HL-60/S4 (cell line): ENCODE results near the gene SFT2D1.
"Not testable (repeated sequence)": the region's sequence is repeated elsewhere in the genome, so short reads cannot be mapped to it uniquely, and the experiment has no call there.

Source experiments
- in situ Hi-C: fragments of 300-500 bp; cut with MboI; formaldehyde crosslinking; loops from 2 replicates; pipeline ENCODE4 v1.14.3; 2022; ENCODE audit warnings: low sequenced_read_pairs

SFT2D1 gene

DNA sequence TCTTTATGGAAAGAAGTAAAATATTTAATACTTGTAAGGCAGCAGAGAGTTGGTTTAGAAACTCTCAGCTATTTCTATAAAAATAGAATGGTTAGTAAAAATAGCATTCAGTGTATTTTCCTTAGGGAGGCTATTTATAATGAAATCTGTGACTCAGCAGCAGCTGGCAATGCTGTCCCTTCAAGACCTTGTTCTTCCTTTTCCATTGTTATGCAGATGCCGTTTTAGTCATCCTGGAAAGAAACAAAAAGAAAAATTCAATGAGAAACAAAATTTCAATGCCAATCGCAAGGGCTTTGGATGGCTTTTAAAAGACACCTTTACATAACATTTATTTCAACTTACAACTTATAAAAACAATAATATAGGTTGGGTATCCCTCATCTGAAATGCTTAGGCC, 22.9 kb upstream of the SFT2D1 start:
- in situ Hi-C loops = no loop called here

DNA sequence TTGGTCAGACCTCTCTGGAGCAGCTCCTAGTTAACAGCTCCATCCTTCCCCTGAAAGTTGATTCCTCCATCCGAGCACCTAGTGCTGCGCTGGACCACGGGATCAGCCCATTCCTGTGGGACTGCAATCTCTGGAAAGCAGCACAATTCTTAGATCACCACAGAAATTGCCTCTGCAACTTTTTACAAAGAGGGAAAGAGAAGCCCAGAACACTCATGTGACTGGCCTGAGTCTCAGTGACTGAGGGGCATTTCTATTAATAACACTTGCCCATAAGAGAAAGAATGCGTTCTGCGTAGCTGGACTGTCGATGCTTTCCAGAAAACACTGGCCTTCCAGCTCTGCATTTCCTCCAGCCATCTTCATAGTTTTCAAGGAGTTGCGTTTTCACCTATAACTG, 22.1 kb upstream of the SFT2D1 start:
- in situ Hi-C loops = no loop called here

DNA sequence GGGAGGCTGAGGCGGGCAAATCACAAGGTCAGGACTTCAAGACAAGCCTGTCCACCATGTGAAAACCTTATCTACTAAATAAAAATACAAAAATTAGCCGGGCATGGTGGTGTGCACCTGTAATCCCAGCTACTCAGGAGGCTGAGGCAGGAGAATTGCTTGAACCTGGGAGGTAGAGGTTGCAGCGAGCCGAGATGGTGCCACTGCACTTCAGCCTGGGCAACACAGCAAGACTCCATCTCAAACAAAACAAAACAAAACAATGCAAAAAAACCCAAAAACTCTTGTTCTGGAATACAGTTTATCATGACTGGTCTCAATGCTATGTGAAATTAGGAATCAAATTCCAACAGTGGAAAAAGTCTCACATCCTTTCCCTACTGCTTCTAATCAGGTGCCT, 20.1 kb upstream of the SFT2D1 start:
- in situ Hi-C loops = not testable (repeated sequence)

DNA sequence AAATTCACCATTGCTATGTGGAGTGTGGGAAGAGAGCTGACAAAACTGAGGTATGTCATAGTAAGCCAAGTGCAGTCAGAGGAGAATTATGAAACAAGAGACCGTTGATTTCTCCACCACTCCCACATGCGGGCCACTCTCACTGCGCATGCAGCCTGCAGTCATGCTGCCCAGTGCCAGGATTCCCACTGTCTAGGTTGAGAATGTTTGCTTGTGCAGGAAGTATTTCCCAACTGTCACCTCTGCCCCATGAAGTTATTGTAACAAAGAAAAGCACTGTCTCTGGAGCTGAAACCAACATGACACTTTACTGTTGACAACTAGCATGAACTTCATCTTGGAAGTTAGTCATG, 18.7 kb upstream of the SFT2D1 start:
- in situ Hi-C loops = no loop called here

DNA sequence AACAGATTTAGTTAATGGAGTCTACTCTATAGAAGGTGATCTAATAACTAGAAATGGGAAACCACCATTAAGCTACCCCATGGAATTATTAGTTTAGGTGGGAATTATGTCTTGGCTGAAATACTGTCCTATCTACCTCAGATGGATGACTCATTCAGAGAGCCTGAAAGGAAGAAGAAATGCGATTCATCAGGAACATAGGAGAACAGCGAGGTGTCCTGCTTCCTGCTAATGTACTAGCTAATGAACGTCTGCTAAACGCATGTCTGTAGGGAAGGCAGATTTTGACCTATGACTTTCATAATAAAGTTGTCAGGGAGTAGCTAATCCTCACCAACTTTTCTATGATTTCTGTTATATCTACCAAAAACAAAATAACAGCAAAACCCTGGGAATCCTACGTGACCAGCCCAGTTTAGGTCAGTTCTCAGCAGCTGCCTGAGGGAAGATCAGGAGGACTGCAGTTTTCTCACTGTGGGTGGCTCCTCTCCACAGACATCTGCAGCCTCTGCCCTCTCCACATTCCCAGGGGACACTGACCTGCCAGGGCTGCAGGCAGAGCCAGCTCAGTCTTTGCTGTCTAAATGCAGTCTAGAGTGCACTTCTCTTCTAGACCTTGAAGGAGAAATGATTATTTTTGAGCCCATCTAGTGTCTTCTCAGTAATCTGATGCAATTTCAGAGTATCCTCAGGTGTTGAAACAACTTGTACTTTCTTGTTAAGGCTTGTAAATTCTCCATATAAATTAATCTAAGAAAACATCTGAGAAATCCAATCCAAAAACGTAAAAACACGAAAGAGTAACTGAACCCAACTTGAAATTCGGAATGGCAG, 18.1 kb upstream of the SFT2D1 start:
- in situ Hi-C loops = no loop called here

DNA sequence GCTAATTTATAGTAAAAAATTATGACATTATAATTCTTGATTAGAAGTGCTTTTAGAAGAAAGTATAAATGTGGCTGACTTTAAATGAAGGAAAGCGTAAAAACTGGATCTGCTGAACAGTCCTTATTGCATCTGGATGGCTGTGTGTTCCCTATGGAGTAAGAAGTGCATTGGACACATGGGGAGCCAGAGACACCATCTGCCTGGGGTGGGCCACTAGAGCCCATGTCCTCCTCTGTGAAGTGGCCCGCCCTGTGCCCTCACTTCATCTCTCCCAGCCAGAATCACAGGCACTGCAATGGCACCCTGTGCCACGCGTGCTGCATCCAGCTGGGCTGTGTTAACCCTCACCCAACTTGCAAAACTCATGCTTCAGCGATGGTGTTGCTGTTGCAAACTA, 13.2 kb upstream of the SFT2D1 start:
- in situ Hi-C loops = no loop called here

DNA sequence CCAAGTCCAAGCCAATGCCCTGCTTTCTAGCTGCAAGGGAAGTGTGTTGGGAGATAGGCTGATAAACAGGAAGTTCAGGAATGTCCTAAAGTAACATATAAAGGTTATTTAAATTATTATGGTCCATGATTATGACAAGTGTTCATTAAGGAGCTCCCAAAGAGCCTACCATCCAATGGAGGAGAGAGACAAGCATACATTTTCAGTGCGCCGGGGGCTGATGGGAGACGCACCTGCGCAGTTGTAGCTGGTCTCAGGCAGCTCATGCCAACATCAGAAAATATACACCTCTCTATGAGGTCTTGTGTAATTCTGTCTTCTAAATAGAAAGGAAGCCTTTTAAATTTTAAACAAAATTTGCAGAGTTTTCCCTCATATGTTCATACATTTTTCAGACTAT, 12.6 kb upstream of the SFT2D1 start:
- in situ Hi-C loops = no loop called here

DNA sequence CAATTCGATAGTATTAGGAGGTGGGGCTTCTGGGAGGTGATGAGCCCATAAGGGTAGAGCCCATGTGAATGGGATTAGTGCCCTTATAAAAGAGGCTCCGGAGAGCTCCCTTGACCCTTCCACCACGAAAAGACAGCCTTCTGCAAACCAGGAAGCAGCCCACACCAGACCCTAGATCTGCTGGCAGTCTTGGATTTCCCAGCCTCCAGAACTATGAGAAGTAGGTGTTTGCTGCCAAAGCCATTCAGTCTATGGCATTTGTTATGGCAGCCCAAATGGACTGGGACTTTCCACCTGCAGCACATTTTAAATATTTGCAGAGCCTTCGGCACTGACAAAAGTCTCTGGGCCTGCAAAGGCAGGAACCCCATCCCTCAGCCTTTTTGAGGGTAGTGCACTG, 11.8 kb upstream of the SFT2D1 start:
- in situ Hi-C loops = no loop called here

DNA sequence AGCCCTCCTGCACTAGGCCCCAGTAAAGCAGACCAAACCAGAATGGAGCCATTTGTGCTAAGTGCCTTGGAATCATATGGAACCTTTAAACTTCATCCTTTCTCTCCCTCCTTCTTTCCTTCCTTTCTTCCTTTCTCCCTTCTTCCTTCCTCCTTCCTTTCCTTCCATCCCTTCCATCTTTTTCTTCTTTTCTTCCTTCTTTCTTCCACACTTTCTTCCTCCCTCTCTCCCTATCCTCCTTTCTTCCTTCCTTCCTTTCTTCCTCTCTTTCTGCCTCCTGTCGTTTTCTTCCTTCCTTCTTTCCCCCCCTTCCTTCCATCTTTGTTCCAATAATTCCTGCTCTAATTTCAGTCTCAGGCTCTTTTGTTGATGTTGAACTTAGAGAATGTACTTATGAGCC, 11.2 kb upstream of the SFT2D1 start:
- in situ Hi-C loops = no loop called here

DNA sequence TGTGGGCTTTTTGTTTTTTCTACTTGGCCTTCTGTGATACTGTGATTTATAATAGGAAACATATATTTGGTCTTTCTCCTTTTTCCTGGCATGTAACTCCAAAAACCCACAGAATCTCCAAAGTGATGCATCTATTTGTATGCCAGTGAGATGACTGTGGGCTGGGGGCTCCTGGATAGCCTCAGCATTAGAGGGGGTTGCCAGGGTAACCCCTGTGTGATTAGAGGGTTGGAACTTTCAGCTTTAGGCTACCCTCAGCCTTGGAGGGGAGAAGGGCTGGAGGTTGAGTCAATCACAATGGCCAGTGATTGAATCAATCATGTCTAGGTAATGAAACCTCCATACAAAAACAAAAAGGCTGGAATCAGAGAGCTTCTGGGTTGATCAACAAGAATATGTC, 10.6 kb upstream of the SFT2D1 start:
- in situ Hi-C loops = no loop called here

DNA sequence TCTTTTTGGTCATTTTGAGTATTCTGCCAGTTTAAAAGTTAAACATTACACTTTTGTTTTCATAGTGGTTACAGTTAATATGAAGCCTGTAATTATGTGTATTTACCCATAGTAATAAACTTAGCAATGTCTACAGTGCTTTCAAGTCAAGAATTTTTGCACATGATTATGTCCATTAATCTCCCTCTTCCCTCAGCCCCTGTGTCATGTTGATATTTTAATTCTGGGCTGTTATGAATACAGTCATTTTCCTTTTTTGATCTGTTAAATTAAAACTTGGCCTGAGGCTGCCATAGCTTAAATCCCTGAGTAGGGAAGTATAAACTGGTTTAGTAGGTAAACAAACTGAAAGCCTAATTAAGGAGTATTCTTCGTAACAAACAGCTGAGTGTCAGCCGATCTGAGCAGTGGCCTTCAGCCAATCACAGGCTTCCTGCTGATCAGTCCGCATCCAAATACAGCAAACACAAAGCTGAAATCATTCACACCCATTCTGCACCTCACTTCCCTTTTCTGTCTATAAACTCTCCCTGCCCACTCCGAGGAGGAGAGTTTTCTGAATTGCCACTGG, 9.5 kb upstream of the SFT2D1 start:
- in situ Hi-C loops = no loop called here

DNA sequence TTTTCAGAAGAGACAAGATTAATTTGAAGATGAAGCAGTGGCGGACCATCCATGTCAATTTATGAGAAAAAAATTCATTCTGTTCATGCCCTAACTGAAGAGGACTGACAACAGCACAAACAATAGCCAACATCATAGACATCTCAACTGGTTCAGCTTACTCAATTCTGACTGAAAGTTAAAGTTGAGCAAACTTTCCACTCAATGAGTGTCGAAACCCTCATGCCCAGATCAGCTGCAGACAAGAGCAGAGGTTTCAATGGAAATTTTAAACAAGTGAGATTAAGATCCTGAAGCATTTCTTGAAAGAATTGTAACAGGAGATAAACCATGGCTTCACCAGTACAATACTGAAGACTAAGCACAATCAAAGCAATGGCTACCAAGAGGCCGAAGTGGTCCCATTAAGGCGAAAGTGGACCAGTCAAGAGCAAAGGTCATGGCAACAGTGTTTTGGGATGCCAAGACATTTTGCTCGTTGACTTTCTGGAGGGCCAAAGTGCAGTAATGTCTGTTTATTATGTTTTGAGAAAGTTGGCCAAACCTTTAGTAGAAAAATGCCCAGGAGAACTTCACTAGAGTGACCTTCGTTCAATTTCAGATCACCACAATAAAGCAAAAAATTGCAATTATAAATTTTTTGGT, 6.1 kb upstream of the SFT2D1 start:
- in situ Hi-C loops = no loop called here

DNA sequence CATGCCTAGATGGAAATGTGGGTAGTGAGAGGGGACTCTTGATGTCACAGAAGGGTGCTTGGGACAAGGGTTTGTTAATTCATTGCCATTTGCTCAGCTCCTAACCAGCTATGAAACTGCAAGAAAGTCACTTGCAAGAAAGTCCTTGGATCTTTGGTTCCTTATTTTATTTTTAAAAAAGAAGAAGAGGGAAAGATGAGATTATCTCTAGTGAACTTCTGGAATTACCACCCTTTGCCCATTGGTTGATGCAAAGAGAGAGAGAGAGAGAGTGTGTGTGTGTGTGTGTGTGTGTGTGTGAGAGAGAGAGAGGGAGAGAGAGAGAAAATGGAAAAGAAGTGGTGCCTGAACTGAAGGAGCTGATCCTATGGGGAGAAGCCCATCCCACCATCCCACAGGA, 4.6 kb upstream of the SFT2D1 start:
- in situ Hi-C loops = no loop called here

DNA sequence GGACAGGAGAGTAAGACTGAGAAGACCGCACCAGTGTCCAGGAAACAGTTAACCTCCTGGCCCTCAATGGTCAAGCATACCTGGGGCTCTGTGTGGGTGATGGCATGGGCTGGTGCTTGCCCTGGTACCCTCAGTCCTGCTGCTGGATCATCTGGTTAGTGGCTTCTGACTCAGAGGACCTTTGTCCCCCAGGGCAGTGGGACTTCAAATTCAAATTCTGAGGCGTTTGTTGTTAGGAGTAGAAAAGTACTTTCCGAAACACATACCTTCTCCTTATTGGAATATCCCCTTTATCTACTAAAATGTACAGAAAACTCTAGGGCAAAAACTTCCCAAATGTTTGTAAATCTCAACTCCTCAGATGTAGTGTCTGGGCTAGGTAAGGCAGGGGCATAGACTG, 4.1 kb upstream of the SFT2D1 start:
- in situ Hi-C loops = no loop called here

DNA sequence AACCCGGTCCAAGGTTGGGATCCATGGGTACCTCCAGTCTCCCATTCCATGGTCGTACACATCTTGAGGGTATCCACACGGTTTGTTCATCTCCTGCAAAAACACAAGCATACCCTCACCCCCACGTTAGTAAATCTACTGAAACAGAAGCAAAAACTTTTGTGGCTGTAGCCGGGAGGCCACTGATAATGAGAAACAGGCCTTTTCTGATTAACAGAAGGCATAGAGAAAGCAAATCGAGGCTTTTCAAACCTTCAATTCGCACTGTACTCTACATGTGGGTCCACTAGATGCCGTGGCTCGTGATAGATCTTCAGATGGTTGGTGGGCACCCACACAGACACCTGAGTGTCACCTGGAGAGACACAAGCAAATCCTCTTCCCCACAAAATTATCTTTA, 3.3 kb upstream of the SFT2D1 start:
- in situ Hi-C loops = not testable (repeated sequence)

DNA sequence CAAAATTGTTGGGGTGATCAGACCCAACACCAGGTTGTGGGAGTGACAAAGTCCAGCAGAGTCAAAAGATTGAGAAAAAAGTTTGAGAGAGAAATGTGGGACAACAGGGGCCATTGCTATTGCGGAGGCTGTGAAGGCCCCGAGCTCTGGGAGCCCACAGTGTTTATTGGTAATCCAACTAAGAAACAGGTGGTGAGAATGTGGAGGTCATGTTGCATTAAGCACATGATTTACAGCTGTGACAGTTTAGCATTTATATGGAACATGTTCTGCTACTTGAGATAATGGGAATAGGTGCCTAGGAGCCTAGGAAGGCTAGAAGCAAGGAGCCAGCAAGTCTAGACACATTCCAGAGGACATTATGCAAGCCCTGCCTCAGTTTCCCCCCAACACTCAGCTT, 2.6 kb upstream of the SFT2D1 start:
- in situ Hi-C loops = not testable (repeated sequence)

DNA sequence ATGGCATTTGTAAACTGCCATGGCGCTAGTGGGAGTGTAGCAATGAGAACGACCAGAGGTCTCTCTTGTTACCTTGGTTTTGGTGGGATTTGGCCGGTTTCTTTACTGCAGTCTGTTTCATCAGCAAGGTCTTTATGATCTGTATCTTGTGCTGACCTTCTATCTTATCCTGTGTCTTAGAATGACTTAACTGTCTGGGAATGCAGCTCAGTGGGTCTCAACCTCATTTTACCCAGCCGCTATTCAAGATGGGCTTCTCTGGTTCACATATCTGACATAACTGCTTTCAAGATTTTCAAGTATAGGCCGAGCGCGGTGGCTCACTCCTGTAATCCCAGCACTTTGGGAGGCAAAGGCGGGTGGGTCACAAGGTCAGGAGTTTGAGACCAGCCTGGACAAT, 1.9 kb upstream of the SFT2D1 start:
- in situ Hi-C loops = no loop called here

DNA sequence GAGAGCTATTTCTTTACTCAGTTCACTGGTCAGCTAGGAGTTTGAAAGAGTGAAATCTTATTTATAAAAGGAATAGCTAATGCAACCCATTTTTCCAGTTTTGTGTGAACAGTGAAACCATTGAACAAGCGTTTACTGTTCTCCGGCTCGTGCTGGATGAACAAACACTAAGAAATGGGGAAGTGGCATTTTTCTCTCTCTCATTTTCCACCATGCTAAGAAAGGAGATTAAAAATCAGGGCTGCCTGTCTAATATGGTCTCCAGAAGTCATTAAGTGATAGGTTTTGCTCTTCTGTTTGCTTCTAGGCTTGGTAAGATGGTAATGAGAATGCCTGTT, 774 bp upstream of the SFT2D1 start:
- in situ Hi-C loops = no loop called here

DNA sequence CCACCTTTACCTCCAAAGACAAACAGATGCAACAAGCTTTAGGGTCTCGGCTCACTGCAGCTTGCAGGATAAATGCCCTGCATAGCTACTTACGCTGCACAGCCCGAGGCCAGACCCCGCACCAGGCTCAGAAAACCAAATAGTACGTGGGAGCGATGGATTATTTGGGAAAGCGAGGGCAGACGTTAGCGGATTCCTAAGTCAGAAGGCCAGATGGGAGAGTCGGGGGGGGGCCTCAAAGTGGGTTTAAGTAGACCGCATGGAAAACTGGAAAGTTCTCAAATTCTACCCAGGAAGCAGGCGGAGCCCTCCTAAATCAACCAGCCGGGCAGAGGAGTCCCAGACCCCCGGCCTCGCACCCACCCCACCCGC, 382 bp downstream of the SFT2D1 start:
- in situ Hi-C loops = no loop called here

DNA sequence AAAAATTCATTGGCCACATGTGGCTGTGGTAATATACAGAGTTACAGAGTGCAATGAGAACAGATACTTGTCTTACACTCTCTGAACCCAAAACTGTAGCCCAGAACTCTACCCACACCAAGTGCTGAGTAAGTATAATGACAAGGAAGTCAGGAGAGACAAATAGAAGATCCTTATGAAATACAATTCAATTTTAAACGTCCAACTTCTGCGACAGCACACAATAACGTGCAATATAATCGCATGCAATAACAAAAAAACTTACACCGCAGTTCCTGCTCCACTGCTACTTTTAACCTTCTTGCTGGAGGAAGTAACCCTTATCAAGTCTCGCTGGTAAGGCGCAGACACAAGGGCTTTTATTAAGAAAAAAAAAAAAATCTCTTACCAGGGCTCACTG, 881 bp downstream of the SFT2D1 start:
- in situ Hi-C loops = no loop called here

DNA sequence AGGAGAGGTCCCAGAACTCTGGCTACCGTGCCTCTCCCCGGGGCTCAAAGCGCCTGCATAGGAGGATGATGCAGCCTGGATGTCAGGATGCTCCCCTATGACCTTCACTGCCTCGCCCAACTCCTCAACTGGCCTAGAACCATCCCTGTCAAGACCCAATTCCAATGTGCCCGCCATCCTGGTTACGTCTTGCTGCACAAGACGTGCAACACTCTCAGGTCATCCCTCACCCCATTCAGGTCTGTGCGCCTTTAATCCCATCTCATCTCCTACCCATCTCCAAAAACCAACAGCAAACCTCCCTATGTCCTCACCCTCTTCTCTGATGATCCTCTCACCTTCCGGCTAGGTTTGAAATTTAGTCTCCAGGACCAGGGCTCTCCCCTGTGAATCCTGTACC, 3.5 kb downstream of the SFT2D1 start:
- in situ Hi-C loops = no loop called here

DNA sequence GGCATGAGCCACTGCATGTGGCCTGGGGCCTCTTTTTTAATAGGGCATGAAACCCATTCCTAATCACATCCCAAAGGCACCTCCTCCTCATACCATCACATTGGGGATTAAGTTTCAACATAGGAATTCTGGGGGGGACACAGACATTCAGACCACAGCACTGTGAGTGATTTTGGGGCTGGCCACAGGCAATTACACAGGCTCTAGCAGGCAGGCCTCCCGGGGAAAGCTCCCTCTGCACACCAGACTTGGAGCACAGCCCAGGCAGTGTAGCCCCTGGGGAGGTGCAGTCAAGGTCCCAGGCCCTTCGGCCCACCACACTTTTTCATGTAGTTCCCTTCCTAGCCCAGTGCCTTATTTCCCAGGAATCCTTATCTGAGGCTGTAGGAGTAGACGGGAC, 5.5 kb downstream of the SFT2D1 start:
- in situ Hi-C loops = no loop called here
